ENCODE measurements around the gene MAP2.
A peak's percentile ranks its signal among the peaks of the same experiment; 100 is the strongest.
"Not testable (repeated sequence)": the region's sequence is repeated elsewhere in the genome, so short reads cannot be mapped to it uniquely, and the experiment has no call there.

MAP2 gene

GRCh38 chr2:209582281-209582680 lies 158.4 kb downstream of the MAP2 start:
- no peak for DNase-seq

- DNase-seq, result no peak
Measured at GRCh38 chr2:209584472-209584871, 160.6 kb downstream of the MAP2 start.

GRCh38 chr2:209584915-209585314 lies 161.1 kb downstream of the MAP2 start:
- DNase-seq, result peak in 4 of 56 donors; percentile 1 to 34 (median 12)

- peak in 1 of 56 donors; percentile 10 for DNase-seq
Measured at GRCh38 chr2:209591021-209591420, 167.2 kb downstream of the MAP2 start.

GRCh38 chr2:209592106-209592505 lies 168.3 kb downstream of the MAP2 start:
- DNase-seq, result no peak

GRCh38 chr2:209593930-209594329 lies 170.1 kb downstream of the MAP2 start:
- no peak for DNase-seq

GRCh38 chr2:209596262-209596661 lies 172.4 kb downstream of the MAP2 start:
- no peak for DNase-seq

- DNase-seq, result not testable (repeated sequence)
Measured at GRCh38 chr2:209598227-209598626, 174.4 kb downstream of the MAP2 start.

GRCh38 chr2:209600341-209601171 lies 176.7 kb downstream of the MAP2 start:
- no peak for DNase-seq

GRCh38 chr2:209601497-209601896 lies 177.7 kb downstream of the MAP2 start:
- no peak for DNase-seq

- no peak for DNase-seq
Measured at GRCh38 chr2:209602259-209602658, 178.4 kb downstream of the MAP2 start.

- DNase-seq, result no peak
Measured at GRCh38 chr2:209609531-209609930, 185.7 kb downstream of the MAP2 start.

GRCh38 chr2:209610631-209611030 lies 186.8 kb downstream of the MAP2 start:
- no peak for DNase-seq

- DNase-seq, result no peak
Measured at GRCh38 chr2:209613649-209614305, 189.9 kb downstream of the MAP2 start.

GRCh38 chr2:209614690-209615369 lies 191.0 kb downstream of the MAP2 start:
- no peak for DNase-seq

- no peak for DNase-seq
Measured at GRCh38 chr2:209619782-209620181, 195.9 kb downstream of the MAP2 start.

- no peak for DNase-seq
Measured at GRCh38 chr2:209624192-209624938, 200.5 kb downstream of the MAP2 start.

GRCh38 chr2:209629597-209629996 lies 205.8 kb downstream of the MAP2 start:
- peak in 6 of 56 donors; percentile 2 to 41 (median 16) for DNase-seq

- peak in 3 of 56 donors; percentile 4 to 30 (median 13) for DNase-seq
Measured at GRCh38 chr2:209633911-209634310, 210.1 kb downstream of the MAP2 start.

- peak in 8 of 56 donors; percentile 5 to 40 (median 20) for DNase-seq
Measured at GRCh38 chr2:209636076-209636475, 212.2 kb downstream of the MAP2 start.

- no peak for DNase-seq
Measured at GRCh38 chr2:209637293-209637692, 213.4 kb downstream of the MAP2 start.
